PFSK-1 (cell line): ENCODE measurements around the gene PHRF1.

Source experiments
- FOXP2 ChIP-seq: optimal IDR thresholded peaks from 2 replicates; pipeline ENCODE3; 2011; ENCODE audit warnings: borderline replicate concordance, control low read depth, inconsistent platforms; ENCODE audit not compliant: insufficient read depth; ENCODE audit errors: extremely low read length, extremely low read depth
- POLR2AphosphoS5 ChIP-seq: IDR thresholded peaks from 2 replicates; pipeline ENCODE4 v1.6.1; 2012; ENCODE audit warnings: low read depth, mild to moderate bottlenecking, control low read depth, low read length, moderate library complexity
- REST ChIP-seq, 2 experiments: IDR thresholded peaks; 2 replicates each; pipeline versions ENCODE4 v1.6.1 to v1.8.0; 2011 to 2012; ENCODE audit warnings: low read depth in 2 of 2, low read length in 2 of 2, control low read depth in 1 of 2, inconsistent platforms in 1 of 2, mild to moderate bottlenecking in 1 of 2, moderate library complexity in 1 of 2; ENCODE audit not compliant: insufficient read depth in 1 of 2
- SIN3A ChIP-seq: IDR thresholded peaks from 2 replicates; pipeline ENCODE4 v1.6.1; 2012; ENCODE audit warnings: mild to moderate bottlenecking, low read length, moderate library complexity, borderline replicate concordance; ENCODE audit not compliant: insufficient read depth
- TAF1 ChIP-seq: IDR thresholded peaks from 2 replicates; pipeline ENCODE4 v1.6.1; 2012; ENCODE audit warnings: low read length, control low read depth, borderline replicate concordance; ENCODE audit not compliant: insufficient read depth

GRCh38 chr11:597166-597725, 21.0 kb downstream of the PHRF1 start:
- TF ChIP-seq TAF1: no peak
- no peak for TF ChIP-seq POLR2AphosphoS5
- TF ChIP-seq REST (IDR thresholded peaks at IDR 0.05; ENCODE audit: insufficient read depth in 1 of 2, low read depth in 2 of 2, low read length in 2 of 2): no peak
- no peak for TF ChIP-seq SIN3A
- TF ChIP-seq FOXP2: no peak
